Measurements from ENCODE around the gene NDUFS4.
"Not testable (repeated sequence)": the region's sequence is repeated elsewhere in the genome, so short reads cannot be mapped to it uniquely, and the experiment has no call there.

NDUFS4 gene

GRCh38 chr5:53575831-53576230 lies 15.4 kb downstream of the NDUFS4 start:
- DNase-seq, result no peak

- DNase-seq, result no peak
Measured at GRCh38 chr5:53576674-53577073, 16.2 kb downstream of the NDUFS4 start.

GRCh38 chr5:53578854-53579253 lies 18.4 kb downstream of the NDUFS4 start:
- no peak for DNase-seq

- DNase-seq, result no peak
Measured at GRCh38 chr5:53580547-53580946, 20.1 kb downstream of the NDUFS4 start.

GRCh38 chr5:53582225-53582624 lies 21.8 kb downstream of the NDUFS4 start:
- no peak for DNase-seq

GRCh38 chr5:53590759-53591158 lies 30.3 kb downstream of the NDUFS4 start:
- DNase-seq, result no peak

GRCh38 chr5:53594419-53594818 lies 34.0 kb downstream of the NDUFS4 start:
- no peak for DNase-seq

GRCh38 chr5:53597894-53598293 lies 37.5 kb downstream of the NDUFS4 start:
- no peak for DNase-seq

GRCh38 chr5:53601570-53601969 lies 41.1 kb downstream of the NDUFS4 start:
- DNase-seq, result no peak

GRCh38 chr5:53603009-53603687 lies 42.7 kb downstream of the NDUFS4 start:
- peak; percentile 13 for DNase-seq

GRCh38 chr5:53604309-53604708 lies 43.9 kb downstream of the NDUFS4 start:
- DNase-seq, result no peak

GRCh38 chr5:53607886-53608285 lies 47.4 kb downstream of the NDUFS4 start:
- no peak for DNase-seq

- DNase-seq, result not testable (repeated sequence)
Measured at GRCh38 chr5:53608897-53609296, 48.5 kb downstream of the NDUFS4 start.

- no peak for DNase-seq
Measured at GRCh38 chr5:53613061-53613460, 52.6 kb downstream of the NDUFS4 start.

- DNase-seq, result no peak
Measured at GRCh38 chr5:53613536-53613935, 53.1 kb downstream of the NDUFS4 start.

- no peak for DNase-seq
Measured at GRCh38 chr5:53614376-53614885, 54.0 kb downstream of the NDUFS4 start.

GRCh38 chr5:53616939-53617549 lies 56.6 kb downstream of the NDUFS4 start:
- no peak for DNase-seq

GRCh38 chr5:53631251-53631650 lies 70.8 kb downstream of the NDUFS4 start:
- DNase-seq, result no peak

GRCh38 chr5:53642061-53642460 lies 81.6 kb downstream of the NDUFS4 start:
- DNase-seq, result no peak

- no peak for DNase-seq
Measured at GRCh38 chr5:53643445-53643844, 83.0 kb downstream of the NDUFS4 start.

- no peak for DNase-seq
Measured at GRCh38 chr5:53645078-53645477, 84.6 kb downstream of the NDUFS4 start.

- no peak for DNase-seq
Measured at GRCh38 chr5:53649352-53649751, 88.9 kb downstream of the NDUFS4 start.

GRCh38 chr5:53660573-53660972 lies 100.1 kb downstream of the NDUFS4 start:
- not testable (repeated sequence) for DNase-seq

GRCh38 chr5:53665313-53665712 lies 104.9 kb downstream of the NDUFS4 start:
- DNase-seq, result not testable (repeated sequence)

GRCh38 chr5:53667621-53668020 lies 107.2 kb downstream of the NDUFS4 start:
- DNase-seq, result no peak

Data from NCI-H1694 treated with DMSO at 0.1 percent for 48 hours (cell line).